GM12864 (cell line): ENCODE measurements around the gene ANXA2R.

Experiments
- DNase-seq: peaks from one replicate; pipeline ENCODE4 v3.0.0-alpha.2; 2011; ENCODE audit warnings: low read depth
- H3K4me3 ChIP-seq: 2 replicates; pipeline ENCODE4 v1.5.1; 2011; ENCODE audit warnings: mild to moderate bottlenecking, low read depth, low read length, control low read depth
- TF ChIP-seq, protein P1 (sequence below): IDR thresholded peaks from 2 replicates; pipeline ENCODE4 v1.5.1; 2011; ENCODE audit warnings: low read depth, mild to moderate bottlenecking, moderate library complexity, low read length, control low read depth, inconsistent platforms; ENCODE audit errors: missing control alignments

Gene ANXA2R

GRCh38 chr5:43041669-43042175, 1.6 kb upstream of the ANXA2R start:
- TF ChIP-seq, protein P1, sequence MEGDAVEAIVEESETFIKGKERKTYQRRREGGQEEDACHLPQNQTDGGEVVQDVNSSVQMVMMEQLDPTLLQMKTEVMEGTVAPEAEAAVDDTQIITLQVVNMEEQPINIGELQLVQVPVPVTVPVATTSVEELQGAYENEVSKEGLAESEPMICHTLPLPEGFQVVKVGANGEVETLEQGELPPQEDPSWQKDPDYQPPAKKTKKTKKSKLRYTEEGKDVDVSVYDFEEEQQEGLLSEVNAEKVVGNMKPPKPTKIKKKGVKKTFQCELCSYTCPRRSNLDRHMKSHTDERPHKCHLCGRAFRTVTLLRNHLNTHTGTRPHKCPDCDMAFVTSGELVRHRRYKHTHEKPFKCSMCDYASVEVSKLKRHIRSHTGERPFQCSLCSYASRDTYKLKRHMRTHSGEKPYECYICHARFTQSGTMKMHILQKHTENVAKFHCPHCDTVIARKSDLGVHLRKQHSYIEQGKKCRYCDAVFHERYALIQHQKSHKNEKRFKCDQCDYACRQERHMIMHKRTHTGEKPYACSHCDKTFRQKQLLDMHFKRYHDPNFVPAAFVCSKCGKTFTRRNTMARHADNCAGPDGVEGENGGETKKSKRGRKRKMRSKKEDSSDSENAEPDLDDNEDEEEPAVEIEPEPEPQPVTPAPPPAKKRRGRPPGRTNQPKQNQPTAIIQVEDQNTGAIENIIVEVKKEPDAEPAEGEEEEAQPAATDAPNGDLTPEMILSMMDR: no peak
- DNase-seq: no peak
- peak overlapping the region; percentile 60 for H3K4me3 ChIP-seq

DNA sequence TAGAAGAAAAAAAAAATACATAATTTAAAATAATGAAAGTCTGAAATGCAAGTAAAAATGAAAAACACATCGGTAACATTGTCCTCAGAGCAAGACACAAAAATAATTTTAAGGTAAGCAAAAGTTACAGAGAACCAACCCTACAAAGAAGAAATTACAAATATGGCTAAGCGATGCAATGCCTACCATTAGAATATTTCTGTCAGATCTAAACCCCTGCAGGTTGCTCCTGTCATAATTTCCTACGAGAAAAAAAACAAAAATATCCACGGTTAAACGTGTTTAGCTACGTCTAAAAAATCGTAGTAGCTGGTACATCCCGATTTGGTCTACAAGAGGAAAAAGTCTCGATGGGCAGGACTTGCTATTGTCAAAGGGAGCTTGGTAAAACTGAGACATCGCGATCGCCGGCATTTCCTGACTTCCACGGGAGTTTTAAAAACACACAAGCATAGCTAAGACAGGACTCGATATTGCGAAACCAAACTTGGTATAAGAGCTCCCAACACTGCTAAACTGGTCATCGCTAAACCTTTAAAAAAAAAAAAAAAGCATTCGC, 1.1 kb upstream of the ANXA2R start:
- no peak for DNase-seq

DNA sequence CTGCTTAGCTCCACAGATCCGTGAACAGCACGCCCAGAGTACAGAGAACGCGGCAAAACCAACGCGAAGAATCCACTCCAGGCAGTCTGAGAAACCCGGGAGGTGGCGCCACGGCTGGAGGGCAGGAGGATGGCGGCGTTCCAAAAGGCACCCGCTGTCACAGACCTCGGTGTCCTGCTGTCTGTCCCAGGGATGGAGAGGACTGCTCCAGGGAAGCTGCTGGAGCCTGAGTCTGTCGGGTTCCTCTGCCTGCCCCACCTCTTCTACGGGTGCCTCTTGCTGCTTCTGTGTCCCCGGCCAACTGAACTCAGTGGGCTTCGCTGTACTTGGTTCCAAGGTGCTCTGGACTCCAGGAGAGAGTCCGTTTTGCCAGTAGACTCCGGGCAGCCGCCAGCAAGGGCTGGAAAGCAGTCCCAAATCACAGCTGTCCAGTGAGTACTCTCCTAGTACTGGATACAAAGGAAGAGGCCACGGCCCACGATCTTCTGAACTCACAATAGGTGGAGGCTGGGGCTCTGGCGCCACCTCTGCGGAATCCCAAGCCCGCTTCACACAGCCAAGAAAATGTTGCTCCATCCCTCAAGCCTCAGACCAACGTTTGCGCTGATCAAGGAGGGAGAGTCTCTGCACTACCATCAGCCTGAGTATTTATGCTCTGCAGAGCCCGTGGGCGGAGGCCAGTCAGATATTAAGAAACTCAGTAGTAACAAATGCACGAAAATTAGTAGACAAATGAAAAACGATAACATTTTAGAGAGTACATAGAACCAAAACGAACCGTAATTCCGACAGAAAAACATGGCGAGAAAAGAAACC, 440 bp downstream of the ANXA2R start:
- TF ChIP-seq, protein P1: peak; percentile 25
- peak overlapping the region; percentile 60 for H3K4me3 ChIP-seq
- no peak for DNase-seq

More for the DNA sequence above, 1.1 kb upstream of the ANXA2R start:
- TF ChIP-seq, protein P1: no peak
- peak overlapping the region; percentile 60 for H3K4me3 ChIP-seq

DNA sequence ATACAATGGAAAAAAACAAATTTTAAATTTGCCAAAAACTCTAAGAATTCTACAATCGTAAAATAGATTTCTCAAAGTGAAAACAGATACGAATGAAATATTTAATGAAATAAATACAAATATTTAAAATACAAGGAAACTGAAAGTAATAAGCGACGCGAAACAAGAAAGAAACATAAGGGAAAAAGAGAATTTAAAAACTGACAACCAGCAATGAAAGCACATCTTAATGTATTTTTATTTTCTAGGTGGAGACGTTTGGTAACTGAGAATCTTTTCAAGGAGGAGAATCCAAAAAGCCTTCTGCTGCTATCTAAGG, 1.0 kb downstream of the ANXA2R start:
- no peak for DNase-seq
- TF ChIP-seq, protein P1: no peak
- peak overlapping the region; percentile 60 for H3K4me3 ChIP-seq

DNA sequence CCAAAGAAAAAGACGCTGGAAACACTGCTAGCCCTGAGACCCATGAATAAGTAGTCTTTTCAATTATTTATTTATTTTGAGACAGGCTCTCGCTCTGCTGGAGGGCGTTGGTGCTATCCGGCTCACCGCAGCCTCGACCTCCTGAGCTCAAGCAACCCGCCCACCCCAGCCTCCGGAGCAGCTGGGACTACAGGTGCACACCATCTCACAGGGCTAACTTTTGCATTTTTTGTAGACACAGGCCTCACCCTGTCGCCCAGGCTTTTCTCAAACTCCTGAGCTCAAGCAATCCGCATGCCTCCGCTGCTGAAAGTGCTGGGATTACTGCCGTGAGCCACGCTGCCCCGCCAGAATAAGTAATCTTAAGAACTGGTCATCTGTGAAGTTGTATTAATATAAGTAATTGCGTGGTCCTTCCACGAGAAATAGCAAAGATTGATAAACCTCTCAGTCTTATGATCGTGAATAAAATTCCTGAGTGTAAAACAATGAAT, 1.6 kb downstream of the ANXA2R start:
- H3K4me3 ChIP-seq: no peak overlapping the region
- no peak for DNase-seq
- TF ChIP-seq, protein P1: no peak

GRCh38 chr5:43037636-43038495, 2.3 kb downstream of the ANXA2R start:
- TF ChIP-seq, protein P1: no peak
- no peak overlapping the region for H3K4me3 ChIP-seq
- no peak for DNase-seq
